Caco-2 (cell line): ENCODE measurements around the gene IRF9. TPM values are rescaled to one million over a fixed set of nuclear protein-coding genes. Genes with fewer than 3 reads are reported as not detected.

Experiments used
- BruUV-seq: library from RNA; stranded (reverse); fragments of 400-500 nt; replicated peaks from 2 replicates; lab custom pipeline; 2021; lab: Mats Ljungman, UMichigan
- CTCF ChIA-PET: fragments of 300-600 bp; sonication (Branson Sonifier 250); formaldehyde crosslinking; loops from one replicate; lab custom pipeline; 2022; ENCODE audit warnings: antibody characterized with exemption; lab: Charles Lee
- POLR2A ChIA-PET: fragments of 300-600 bp; sonication (Branson Sonifier 250); formaldehyde crosslinking; loops from one replicate; lab custom pipeline; 2022; ENCODE audit warnings: antibody characterized with exemption; lab: Charles Lee
- DNase-seq, 2 experiments: peaks; one replicate each; pipeline versions ENCODE4 v3.0.0 to v3.0.0-alpha.2; 2020 to 2022
- H3K27me3 ChIP-seq: replicated peaks from 2 replicates; pipeline ENCODE4 v1.6.0; 2011; ENCODE audit warnings: low read length; ENCODE audit not compliant: control insufficient read depth, insufficient read depth
- H3K36me3 ChIP-seq: 2 replicates; pipeline ENCODE4 v1.5.1; 2011; ENCODE audit warnings: low read length; ENCODE audit not compliant: control insufficient read depth, insufficient read depth
- H3K4me1 ChIP-seq: fragments of 250-450 bp; sonication (Bioruptor Pico); 2 replicates; pipeline ENCODE4 v1.5.1; 2020; ENCODE audit warnings: mild to moderate bottlenecking
- H3K4me3 ChIP-seq: 2 replicates; pipeline ENCODE4 v1.5.1; 2011; ENCODE audit warnings: low read depth, mild to moderate bottlenecking, control low read depth, low read length
- H3K9me3 ChIP-seq: fragments of 250-450 bp; sonication (Bioruptor Pico); 2 replicates; pipeline ENCODE4 v1.5.1; 2020; ENCODE audit warnings: mild to moderate bottlenecking, moderate library complexity
- H3K27ac Mint-ChIP-seq: one replicate; pipeline ENCODE4 v1.8.0; 2022; ENCODE audit warnings: mixed read lengths; ENCODE audit not compliant: unreplicated experiment
- H3K27me3 Mint-ChIP-seq: one replicate; pipeline ENCODE4 v1.8.0; 2022; ENCODE audit warnings: mixed read lengths; ENCODE audit not compliant: insufficient read depth, unreplicated experiment
- H3K36me3 Mint-ChIP-seq: one replicate; pipeline ENCODE4 v1.8.0; 2022; ENCODE audit warnings: mild to moderate bottlenecking, mixed read lengths; ENCODE audit not compliant: insufficient read depth, unreplicated experiment
- H3K4me1 Mint-ChIP-seq: one replicate; pipeline ENCODE4 v1.8.0; 2022; ENCODE audit warnings: low read depth, mixed read lengths; ENCODE audit not compliant: unreplicated experiment
- H3K4me3 Mint-ChIP-seq: one replicate; pipeline ENCODE4 v1.8.0; 2022; ENCODE audit warnings: mild to moderate bottlenecking, moderate library complexity, mixed read lengths; ENCODE audit not compliant: unreplicated experiment
- H3K9me3 Mint-ChIP-seq: one replicate; pipeline ENCODE4 v1.8.0; 2022; ENCODE audit warnings: mixed read lengths; ENCODE audit not compliant: unreplicated experiment
- CTCF ChIP-seq, 2 experiments: fragments of 200-600 bp in 1 of 2; IDR thresholded peaks; 1 replicate in 1 of 2; 2 replicates in 1 of 2; pipeline versions ENCODE4 v1.5.1 to v1.8.0; 2011 to 2022; ENCODE audit warnings: antibody characterized with exemption in 1 of 2, control low read depth in 1 of 2, inconsistent platforms in 1 of 2, low read depth in 1 of 2, low read length in 1 of 2, mild to moderate bottlenecking in 1 of 2, moderate library complexity in 1 of 2; ENCODE audit not compliant: insufficient read depth in 1 of 2, severe bottlenecking in 1 of 2, unreplicated experiment in 1 of 2
- intact Hi-C: fragments of 100-400 bp; cut with micrococcal nuclease; formaldehyde crosslinking; loops from one replicate; pipeline ENCODE4 v1.10.0; 2022; ENCODE audit not compliant: unreplicated experiment
- total RNA-seq: library from RNA; stranded (reverse); gene quantifications from 2 replicates; pipeline ENCODE4 v1.2.3, GENCODE V29; 2022

IRF9 gene
- total RNA-seq, 1 experiment from 2014 or later: 55.4 TPM

GRCh38 chr14:24164518-24164991 is 3.5 kb downstream of the IRF9 start:
- H3K4me3 Mint-ChIP-seq: no peak overlapping the region
- no peak overlapping the region for H3K27ac Mint-ChIP-seq
- Histone ChIP-seq H3K4me1 (peaks cover 12% of the 10 kb centered on the region), H3K27me3 (no peaks in the 10 kb centered on the region), H3K9me3 (no peaks in the 10 kb centered on the region), H3K4me3 (no peak overlapping the region), H3K36me3 (peaks cover 4% of the 10 kb centered on the region)
- H3K27me3 Mint-ChIP-seq: no peaks in the 10 kb centered on the region
- no peaks in the 10 kb centered on the region for H3K9me3 Mint-ChIP-seq
- ChIA-PET CTCF (no interaction called here), POLR2A (no interaction called here)
- peaks cover 6% of the 10 kb centered on the region for H3K4me1 Mint-ChIP-seq
- no peak for DNase-seq
- H3K36me3 Mint-ChIP-seq: peaks cover 31% of the 10 kb centered on the region
- TF ChIP-seq CTCF (IDR thresholded peaks at IDR 0.05; ENCODE audit: insufficient read depth in 1 of 2, low read depth in 1 of 2, low read length in 1 of 2, severe bottlenecking in 1 of 2, unreplicated experiment in 1 of 2): no peak
- BruUV-seq: no TSS peak
- intact Hi-C loops: no loop called here

DNA sequence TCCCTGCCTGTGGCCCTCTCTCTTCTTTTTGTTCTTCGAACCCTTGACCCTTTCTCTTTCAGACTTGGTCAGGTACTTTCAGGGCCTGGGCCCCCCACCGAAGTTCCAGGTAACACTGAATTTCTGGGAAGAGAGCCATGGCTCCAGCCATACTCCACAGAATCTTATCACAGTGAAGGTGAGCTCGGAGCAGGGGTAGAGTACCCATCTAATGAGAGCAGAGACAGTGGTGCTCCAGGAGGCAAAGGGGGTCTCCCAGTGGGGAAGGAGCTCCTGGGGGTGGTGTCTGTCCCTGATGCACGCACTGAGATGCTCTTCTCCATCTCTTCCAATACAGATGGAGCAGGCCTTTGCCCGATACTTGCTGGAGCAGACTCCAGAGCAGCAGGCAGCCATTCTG is 4.7 kb downstream of the IRF9 start:
- no peak for DNase-seq
- ChIA-PET POLR2A (no interaction called here), CTCF (no interaction called here)
- H3K4me3 Mint-ChIP-seq: no peak overlapping the region
- no peak overlapping the region for H3K27ac Mint-ChIP-seq
- no peak for TF ChIP-seq CTCF (IDR thresholded peaks at IDR 0.05; ENCODE audit: insufficient read depth in 1 of 2, low read depth in 1 of 2, low read length in 1 of 2, severe bottlenecking in 1 of 2, unreplicated experiment in 1 of 2)
- intact Hi-C loops: no loop called here
- H3K36me3 ChIP-seq: peaks cover 3% of the 10 kb centered on the region
- H3K36me3 Mint-ChIP-seq: peaks cover 23% of the 10 kb centered on the region
- no peaks in the 10 kb centered on the region for H3K9me3 Mint-ChIP-seq
- H3K4me3 ChIP-seq: no peak overlapping the region
- H3K9me3 ChIP-seq: no peaks in the 10 kb centered on the region
- H3K4me1 ChIP-seq: peaks cover 10% of the 10 kb centered on the region
- BruUV-seq: no TSS peak
- peaks cover 5% of the 10 kb centered on the region for H3K4me1 Mint-ChIP-seq
- no peaks in the 10 kb centered on the region for H3K27me3 Mint-ChIP-seq
- H3K27me3 ChIP-seq: no peaks in the 10 kb centered on the region

- no TSS peak for BruUV-seq
- no peaks in the 10 kb centered on the region for H3K27me3 Mint-ChIP-seq
- no peaks in the 10 kb centered on the region for H3K9me3 Mint-ChIP-seq
- CTCF ChIA-PET: no interaction called here
- no peak overlapping the region for H3K4me3 ChIP-seq
- H3K4me3 Mint-ChIP-seq: no peak overlapping the region
- no peaks in the 10 kb centered on the region for H3K27me3 ChIP-seq
- no peak for TF ChIP-seq CTCF (IDR thresholded peaks at IDR 0.05; ENCODE audit: insufficient read depth in 1 of 2, low read depth in 1 of 2, low read length in 1 of 2, severe bottlenecking in 1 of 2, unreplicated experiment in 1 of 2)
- DNase-seq: no peak
- H3K36me3 ChIP-seq: peaks cover 3% of the 10 kb centered on the region
- H3K9me3 ChIP-seq: no peaks in the 10 kb centered on the region
- H3K4me1 ChIP-seq: no peaks in the 10 kb centered on the region
- intact Hi-C loops: no loop called here
- no peak overlapping the region for H3K27ac Mint-ChIP-seq
- no peaks in the 10 kb centered on the region for H3K4me1 Mint-ChIP-seq
- POLR2A ChIA-PET: no interaction called here
- H3K36me3 Mint-ChIP-seq: peaks cover 15% of the 10 kb centered on the region
These were observed 6.5 kb downstream of the IRF9 start for GRCh38 chr14:24167469-24168114.
